ENCODE data around the gene SEC23IP.

Gene SEC23IP

GRCh38 chr10:119988333-119988732, 95.8 kb downstream of the SEC23IP start:
- Histone ChIP-seq H4K20me1 (ENCODE audit: low read depth, low read length) (no peaks in the 10 kb centered on the region), H3F3A (ENCODE audit: insufficient read depth) (no peaks in the 10 kb centered on the region), H2AFZ (ENCODE audit: low read depth, low read length, severe bottlenecking) (no peak overlapping the region), H3K9ac (ENCODE audit: low read length) (no peak overlapping the region), H3K4me3 (ENCODE audit: insufficient read depth, low read length, poor library complexity, severe bottlenecking) (no peak overlapping the region), H3K27ac (ENCODE audit: low read depth, low read length) (no peak overlapping the region), H3K9me3 (ENCODE audit: insufficient read depth, low read length) (no peaks in the 10 kb centered on the region), H3K79me2 (ENCODE audit: insufficient read depth, low read length) (no peaks in the 10 kb centered on the region), H3K36me3 (ENCODE audit: low read length) (no peaks in the 10 kb centered on the region), H3K27me3 (ENCODE audit: low read length) (no peaks in the 10 kb centered on the region; the same call in 1 of the 2 replicates), H3K9me2 (replicated peaks; ENCODE audit: insufficient read depth, low read length) (no peaks in the 10 kb centered on the region), H3K4me2 (ENCODE audit: low read depth, low read length, poor library complexity, severe bottlenecking) (no peak overlapping the region)
- TF ChIP-seq EZH2phosphoT487 (conservative IDR thresholded peaks at IDR 0.05; ENCODE audit: low read length) = no peak
- no peak for TF ChIP-seq CTCF (IDR thresholded peaks at IDR 0.05; ENCODE audit: insufficient read depth, low read length, poor library complexity, severe bottlenecking)

GRCh38 chr10:119989966-119990365, 97.4 kb downstream of the SEC23IP start:
- H2AFZ ChIP-seq (ENCODE audit: low read depth, low read length, severe bottlenecking) = no peak overlapping the region
- no peaks in the 10 kb centered on the region for H3K9me2 ChIP-seq (replicated peaks; ENCODE audit: insufficient read depth, low read length)
- no peaks in the 10 kb centered on the region for H3K36me3 ChIP-seq (ENCODE audit: low read length)
- no peaks in the 10 kb centered on the region for H3K9me3 ChIP-seq (ENCODE audit: insufficient read depth, low read length)
- H3K4me3 ChIP-seq (ENCODE audit: insufficient read depth, low read length, poor library complexity, severe bottlenecking) = no peak overlapping the region
- H3K9ac ChIP-seq (ENCODE audit: low read length) = no peak overlapping the region
- H3K27me3 ChIP-seq (ENCODE audit: low read length) = no peaks in the 10 kb centered on the region; the same call in 1 of the 2 replicates
- no peaks in the 10 kb centered on the region for H3K79me2 ChIP-seq (ENCODE audit: insufficient read depth, low read length)
- no peaks in the 10 kb centered on the region for H3F3A ChIP-seq (ENCODE audit: insufficient read depth)
- H3K27ac ChIP-seq (ENCODE audit: low read depth, low read length) = no peak overlapping the region
- H4K20me1 ChIP-seq (ENCODE audit: low read depth, low read length) = no peaks in the 10 kb centered on the region
- H3K4me2 ChIP-seq (ENCODE audit: low read depth, low read length, poor library complexity, severe bottlenecking) = no peak overlapping the region
- TF ChIP-seq CTCF (IDR thresholded peaks at IDR 0.05; ENCODE audit: insufficient read depth, low read length, poor library complexity, severe bottlenecking) (no peak), EZH2phosphoT487 (conservative IDR thresholded peaks at IDR 0.05; ENCODE audit: low read length) (no peak)

GRCh38 chr10:119991066-119991465, 98.5 kb downstream of the SEC23IP start:
- H3K4me3 ChIP-seq (ENCODE audit: insufficient read depth, low read length, poor library complexity, severe bottlenecking) = no peak overlapping the region
- no peak overlapping the region for H3K9ac ChIP-seq (ENCODE audit: low read length)
- H3K27me3 ChIP-seq (ENCODE audit: low read length) = no peaks in the 10 kb centered on the region; the same call in 1 of the 2 replicates
- no peak overlapping the region for H3K4me2 ChIP-seq (ENCODE audit: low read depth, low read length, poor library complexity, severe bottlenecking)
- no peaks in the 10 kb centered on the region for H3K9me2 ChIP-seq (replicated peaks; ENCODE audit: insufficient read depth, low read length)
- H3K9me3 ChIP-seq (ENCODE audit: insufficient read depth, low read length) = no peaks in the 10 kb centered on the region
- TF ChIP-seq EZH2phosphoT487 (conservative IDR thresholded peaks at IDR 0.05; ENCODE audit: low read length) = no peak
- no peak for TF ChIP-seq CTCF (IDR thresholded peaks at IDR 0.05; ENCODE audit: insufficient read depth, low read length, poor library complexity, severe bottlenecking)
- no peaks in the 10 kb centered on the region for H3K79me2 ChIP-seq (ENCODE audit: insufficient read depth, low read length)
- H4K20me1 ChIP-seq (ENCODE audit: low read depth, low read length) = no peaks in the 10 kb centered on the region
- no peaks in the 10 kb centered on the region for H3F3A ChIP-seq (ENCODE audit: insufficient read depth)
- no peaks in the 10 kb centered on the region for H3K36me3 ChIP-seq (ENCODE audit: low read length)
- no peak overlapping the region for H2AFZ ChIP-seq (ENCODE audit: low read depth, low read length, severe bottlenecking)
- no peak overlapping the region for H3K27ac ChIP-seq (ENCODE audit: low read depth, low read length)

Data from SU-DHL-6 (cell line).